WTC11 (cell line): Measurements from ENCODE around the gene TXN2. TPM values are rescaled to one million over a fixed set of nuclear protein-coding genes. Genes with fewer than 3 reads are reported as not detected.

Experiments
- ATAC-seq: fragments of 200-7000 bp; cut with Tn5 transposase; 2 replicates; pipeline ENCODE4 v1.10.0; 2021; ENCODE audit warnings: mild to moderate bottlenecking, moderate library complexity
- CTCF ChIA-PET: fragments of 300-600 bp; sonication (Branson Sonifier 250); formaldehyde crosslinking; loops from one replicate; lab custom pipeline; 2021; ENCODE audit warnings: antibody characterized with exemption; lab: Charles Lee
- POLR2A ChIA-PET: fragments of 350-600 bp; sonication (Branson Sonifier 250); formaldehyde crosslinking; loops from one replicate; lab custom pipeline; 2021; ENCODE audit warnings: antibody characterized with exemption; lab: Charles Lee
- DNase-seq: peaks from one replicate; pipeline ENCODE4 v3.0.0; 2021; ENCODE audit warnings: low spot score
- H3K27ac Mint-ChIP-seq: 2 replicates; pipeline ENCODE4 v1.8.0; 2021; ENCODE audit warnings: mixed read lengths
- H3K27me3 Mint-ChIP-seq: 2 replicates; pipeline ENCODE4 v1.8.0; 2021; ENCODE audit warnings: low read depth, mild to moderate bottlenecking, moderate library complexity, mixed read lengths
- H3K36me3 Mint-ChIP-seq: 2 replicates; pipeline ENCODE4 v1.8.0; 2021; ENCODE audit warnings: mixed read lengths
- H3K4me1 Mint-ChIP-seq: 2 replicates; pipeline ENCODE4 v1.8.0; 2022; ENCODE audit warnings: mixed read lengths
- H3K4me3 Mint-ChIP-seq: 2 replicates; pipeline ENCODE4 v1.8.0; 2021; ENCODE audit warnings: mild to moderate bottlenecking, moderate library complexity, mixed read lengths
- H3K9me3 Mint-ChIP-seq: 2 replicates; pipeline ENCODE4 v1.8.0; 2021; ENCODE audit warnings: mixed read lengths
- AFF4 ChIP-seq: sonication (generic); formaldehyde crosslinking; IDR thresholded peaks from 2 replicates; pipeline ENCODE4 v1.8.1; 2023; ENCODE audit warnings: mild to moderate bottlenecking, missing genetic modification reagents, borderline replicate concordance
- CREB1 ChIP-seq: sonication (generic); formaldehyde crosslinking; IDR thresholded peaks from 2 replicates; pipeline ENCODE4 v1.8.0; 2023; ENCODE audit warnings: mild to moderate bottlenecking, missing genetic modification reagents
- E2F1 ChIP-seq: sonication (generic); formaldehyde crosslinking; IDR thresholded peaks from 2 replicates; pipeline ENCODE4 v1.8.0; 2022; ENCODE audit warnings: mild to moderate bottlenecking, missing genetic modification reagents
- E2F5 ChIP-seq: sonication (generic); formaldehyde crosslinking; IDR thresholded peaks from 2 replicates; pipeline ENCODE4 v1.8.1; 2022; ENCODE audit warnings: mild to moderate bottlenecking, moderate library complexity, missing genetic modification reagents
- ELF4 ChIP-seq: sonication (generic); formaldehyde crosslinking; IDR thresholded peaks from 2 replicates; pipeline ENCODE4 v1.8.1; 2022; ENCODE audit warnings: low read depth, mild to moderate bottlenecking, moderate library complexity, missing genetic modification reagents
- GABPB1 ChIP-seq: sonication (generic); formaldehyde crosslinking; IDR thresholded peaks from 2 replicates; pipeline ENCODE4 v1.8.1; 2023; ENCODE audit warnings: mild to moderate bottlenecking, missing genetic modification reagents
- IRF1 ChIP-seq: sonication (generic); formaldehyde crosslinking; IDR thresholded peaks from 2 replicates; pipeline ENCODE4 v1.8.0; 2023; ENCODE audit warnings: missing genetic modification reagents
- JAZF1 ChIP-seq: fragments of 250-450 bp; sonication (Bioruptor Pico); IDR thresholded peaks from 2 replicates; pipeline ENCODE4 v1.9.0; 2021; ENCODE audit warnings: moderate library complexity, mild to moderate bottlenecking, inconsistent platforms
- PRRX2 ChIP-seq: fragments of 250-450 bp; sonication (Bioruptor Pico); IDR thresholded peaks from 2 replicates; pipeline ENCODE4 v1.8.0; 2021; ENCODE audit warnings: mild to moderate bottlenecking
- SMAD4 ChIP-seq: sonication (generic); formaldehyde crosslinking; IDR thresholded peaks from 2 replicates; pipeline ENCODE4 v1.8.0; 2022; ENCODE audit warnings: mild to moderate bottlenecking, missing genetic modification reagents
- STAT6 ChIP-seq: sonication (generic); formaldehyde crosslinking; conservative IDR thresholded peaks from 2 replicates; pipeline ENCODE4 v1.8.1; 2023; ENCODE audit warnings: mild to moderate bottlenecking, low read depth, missing genetic modification reagents, moderate library complexity
- USF1 ChIP-seq: sonication (generic); formaldehyde crosslinking; IDR thresholded peaks from 2 replicates; pipeline ENCODE4 v1.8.0; 2022; ENCODE audit warnings: mild to moderate bottlenecking, missing genetic modification reagents
- USF2 ChIP-seq: sonication (generic); formaldehyde crosslinking; IDR thresholded peaks from 2 replicates; pipeline ENCODE4 v1.8.1; 2023; ENCODE audit warnings: mild to moderate bottlenecking, missing genetic modification reagents, moderate library complexity
- ZBTB21 ChIP-seq: sonication (generic); formaldehyde crosslinking; IDR thresholded peaks from 2 replicates; pipeline ENCODE4 v1.8.1; 2023; ENCODE audit warnings: mild to moderate bottlenecking, missing genetic modification reagents, borderline replicate concordance
- ZNF263 ChIP-seq: sonication (generic); formaldehyde crosslinking; IDR thresholded peaks from 2 replicates; pipeline ENCODE4 v1.8.1; 2022; ENCODE audit warnings: low read depth, mild to moderate bottlenecking, moderate library complexity, missing genetic modification reagents
- ZNF396 ChIP-seq: fragments of 250-450 bp; sonication (Bioruptor Pico); IDR thresholded peaks from 2 replicates; pipeline ENCODE4 v1.8.0; 2021; ENCODE audit warnings: mild to moderate bottlenecking, moderate library complexity, borderline replicate concordance
- ZNF425 ChIP-seq: fragments of 250-450 bp; sonication (Bioruptor Pico); conservative IDR thresholded peaks from 2 replicates; pipeline ENCODE4 v1.9.0; 2021; ENCODE audit warnings: mild to moderate bottlenecking
- total RNA-seq: library from RNA; stranded (reverse); gene quantifications from 3 replicates; pipeline ENCODE4 v1.2.3, GENCODE V29; 2021

TXN2 gene
- total RNA-seq, 1 experiment from 2014 or later = 57.6 TPM

GRCh38 chr22:36419912-36420882 is 61.2 kb downstream of the TXN2 start:
- Mint-ChIP-seq H3K4me3 (no peak overlapping the region), H3K27me3 (no peaks in the 10 kb centered on the region), H3K27ac (no peak overlapping the region)
- ChIA-PET POLR2A (interaction anchor here (0.6 to 0.7 kb wide), 2 partner anchors 10 to 39 kb away, joined by 4 to 6 read pairs; no protein-coding TSS in a partner anchor), CTCF (interaction anchor here (1.0 to 1.1 kb wide), 2 partner anchors 10 to 119 kb away, joined by 3 to 4 read pairs; no protein-coding TSS in a partner anchor)
- no peak for DNase-seq
- no peak for TF ChIP-seq E2F5
- TF ChIP-seq, all 79 proteins: peak for 0
- no peaks in the 10 kb centered on the region for H3K36me3 Mint-ChIP-seq
- ATAC-seq = no peak
- peaks cover 12% of the 10 kb centered on the region for H3K4me1 Mint-ChIP-seq
- no peaks in the 10 kb centered on the region for H3K9me3 Mint-ChIP-seq

GRCh38 chr22:36419177-36419911 is 62.1 kb downstream of the TXN2 start:
- POLR2A ChIA-PET = interaction anchor here (0.7 kb wide), 1 partner anchor 16 kb away, joined by 3 read pairs; no protein-coding TSS in a partner anchor
- no peaks in the 10 kb centered on the region for H3K9me3 Mint-ChIP-seq
- no peak for DNase-seq
- H3K4me3 Mint-ChIP-seq = no peak overlapping the region
- peak; percentile 70 for ATAC-seq
- H3K4me1 Mint-ChIP-seq = peaks cover 10% of the 10 kb centered on the region
- peak overlapping the region; percentile 87 for H3K27ac Mint-ChIP-seq
- H3K36me3 Mint-ChIP-seq = no peaks in the 10 kb centered on the region
- CTCF ChIA-PET = interaction anchor here (0.7 to 1.3 kb wide), 5 partner anchors 14 to 118 kb away, joined by 3 to 6 read pairs (median 4); partner anchors contain the start of gene MYH9
- no peaks in the 10 kb centered on the region for H3K27me3 Mint-ChIP-seq
- TF ChIP-seq PRRX2 (CRISPR knock-in tag) (no peak), STAT6 (CRISPR knock-in tag) (no peak), ZNF263 (CRISPR knock-in tag) (no peak), ZBTB21 (no peak), USF1 (peak; percentile 87), GABPB1 (CRISPR knock-in tag) (peak; percentile 70), USF2 (CRISPR knock-in tag) (peak; percentile 87), IRF1 (CRISPR knock-in tag) (no peak), E2F1 (CRISPR knock-in tag) (no peak), AFF4 (no peak), ZNF396 (no peak), CREB1 (CRISPR knock-in tag) (no peak), SMAD4 (CRISPR knock-in tag) (no peak), JAZF1 (CRISPR knock-in tag) (no peak), ZNF425 (CRISPR knock-in tag) (no peak), ELF4 (CRISPR knock-in tag) (no peak)
